ENCODE results near the gene TMC2. TPM values are rescaled to one million over a fixed set of nuclear protein-coding genes. Genes with fewer than 3 reads are reported as not detected.

The TMC2 gene
- polyA plus RNA-seq, 1 of the 3 experiments (the other 2 are of a cell fraction) = not detected

- CTCF ChIA-PET = interaction anchor here (0.6 to 3.7 kb wide), 4 partner anchors 14 to 497 kb away, joined by 3 to 55 read pairs (median 6); partner anchors contain the start of gene NOP56
- Histone ChIP-seq H3K9ac (peak within 1 kb of the TSS; percentile 88), H3K36me3 (replicated peaks in 1 of 2; ENCODE audit: control insufficient read depth in 1 of 2, insufficient read depth in 2 of 2, low read length in 1 of 2) (no peaks in the 10 kb centered on the region), H3K4me3 (ENCODE audit: low read depth in 2 of 2, low read length in 1 of 2) (peak within 1 kb of the TSS; percentile 76 to 84), H3K27me3 (ENCODE audit: insufficient read depth) (no peaks in the 10 kb centered on the region), H2AFZ (ENCODE audit: low read depth) (peak within 1 kb of the TSS; percentile 97), H3F3A (replicated peaks; ENCODE audit: insufficient read depth) (no peaks in the 10 kb centered on the region), H3K9me3 (no peaks in the 10 kb centered on the region), H4K20me1 (ENCODE audit: insufficient read depth) (no peaks in the 10 kb centered on the region), H3K9me2 (no peaks in the 10 kb centered on the region), H3K4me1 (ENCODE audit: control insufficient read depth in 1 of 2, insufficient read depth in 2 of 2, low read depth in 1 of 2, low read length in 1 of 2) (peaks cover 2 to 12% of the 10 kb centered on the region in 2 experiments; a peak in 2 of 4 replicates), H3K79me2 (ENCODE audit: insufficient read depth) (peaks cover 35% of the 10 kb centered on the region), H3K27ac (ENCODE audit: low read depth in 2 of 2, low read length in 1 of 2) (peak within 1 kb of the TSS; percentile 56 to 95), H3K4me2 (peak within 1 kb of the TSS; percentile 96)
- peak; percentile 86 for DNase-seq
- POLR2A ChIA-PET = interaction anchor here (2.1 to 2.3 kb wide), 2 partner anchors 38 to 143 kb away, joined by 10 to 13 read pairs; partner anchors contain the start of genes NOP56 and SNRPB
- WGBS (ENCODE audit: low lambda C conversion rate) = 1% methylated on average over 47 of the region's 53 CpGs
- TF ChIP-seq REST (IDR thresholded peaks at IDR 0.05; ENCODE audit: low read depth, low read length) = no peak
- no peak; the same call in 1 of the 2 replicates for TF ChIP-seq YY1 (IDR thresholded peaks at IDR 0.05; ENCODE audit: low read depth)
- peak; percentile 86 for TF ChIP-seq CHD2 (IDR thresholded peaks at IDR 0.05; ENCODE audit: low read length, partially characterized antibody)
- no peak for TF ChIP-seq USF2 (IDR thresholded peaks at IDR 0.05; ENCODE audit: borderline replicate concordance, low read depth, low read length)
- peak; percentile 78 for TF ChIP-seq PBX3 (IDR thresholded peaks at IDR 0.05)
- 0 out of 2 replicates have a peak, but pooled peaks have one; percentile 25 for TF ChIP-seq ZBTB33 (IDR thresholded peaks at IDR 0.05; ENCODE audit: borderline replicate concordance, low read depth)
- TF ChIP-seq JUND (IDR thresholded peaks at IDR 0.05) = no peak
- no peak for TF ChIP-seq USF1 (IDR thresholded peaks at IDR 0.05; ENCODE audit: borderline replicate concordance, low read depth)
- no peak for TF ChIP-seq GATA2 (CRISPR knock-in tag; IDR thresholded peaks at IDR 0.05)
- no peak for TF ChIP-seq FOSL2 (IDR thresholded peaks at IDR 0.05; ENCODE audit: borderline replicate concordance, low read depth)
- no peak for TF ChIP-seq CTCF (IDR thresholded peaks at IDR 0.05)
- TF ChIP-seq GABPA (IDR thresholded peaks at IDR 0.05; ENCODE audit: low read depth) = peak; percentile 99
- no peak for TF ChIP-seq MEF2A (IDR thresholded peaks at IDR 0.05; ENCODE audit: borderline replicate concordance, low read depth)
- TF ChIP-seq FOXM1 (IDR thresholded peaks at IDR 0.05; ENCODE audit: low read depth) = no peak
- no peak for TF ChIP-seq SMC3 (IDR thresholded peaks at IDR 0.05; ENCODE audit: low read depth, low read length)
- TF ChIP-seq RAD21 (IDR thresholded peaks at IDR 0.05; ENCODE audit: low read length) = no peak
- peak; percentile 78 for TF ChIP-seq MAX (IDR thresholded peaks at IDR 0.05; ENCODE audit: low read depth)
- no peak for TF ChIP-seq NRF1 (IDR thresholded peaks at IDR 0.05; ENCODE audit: low read depth, low read length)
- no peak for TF ChIP-seq RXRA (IDR thresholded peaks at IDR 0.05; ENCODE audit: borderline replicate concordance, low read depth)
- TF ChIP-seq SIN3A (IDR thresholded peaks at IDR 0.05; ENCODE audit: borderline replicate concordance, low read depth, low read length) = no peak
- no peak; a peak in 1 of 4 replicates for TF ChIP-seq EP300 (IDR thresholded peaks at IDR 0.05; ENCODE audit: borderline replicate concordance in 1 of 2, low read depth in 1 of 2, low read length in 1 of 2)
Measured at GRCh38 chr20:2508631-2509467, 27.5 kb upstream of the TMC2 start, which contains the start of gene ZNF343. Gene ZNF343, minus strand, starts transcription at chr20:2508915. Its CDS starts 15,020 bp downstream, at chr20:2493895.
